Fibroblast of lung (primary cell): ENCODE measurements around the gene GADL1. TPM values are rescaled to one million over a fixed set of nuclear protein-coding genes. Genes with fewer than 3 reads are reported as not detected.
A peak's percentile ranks its signal among the peaks of the same experiment; 100 is the strongest.

Source experiments
- DNase-seq, 2 donors: peaks; one replicate each; pipeline versions ENCODE4 v3.0.0 to v3.0.0-alpha.2; 2010; ENCODE audit warnings: low read depth in 2 of 2
- H2AFZ ChIP-seq: 2 replicates; pipeline ENCODE4 v1.5.1; 2012; ENCODE audit warnings: low read length, control low read depth, inconsistent platforms
- H3K27ac ChIP-seq: 2 replicates; pipeline ENCODE4 v1.5.1; 2011; ENCODE audit warnings: low read length, control low read depth; ENCODE audit not compliant: insufficient read depth
- H3K27me3 ChIP-seq: 2 replicates; pipeline ENCODE4 v1.5.1; 2011; ENCODE audit warnings: mild to moderate bottlenecking, low read length; ENCODE audit not compliant: control insufficient read depth, insufficient read depth
- H3K36me3 ChIP-seq: 2 replicates; pipeline ENCODE4 v1.5.1; 2011; ENCODE audit warnings: low read length; ENCODE audit not compliant: control insufficient read depth, insufficient read depth
- H3K4me1 ChIP-seq: 2 replicates; pipeline ENCODE4 v1.5.1; 2011; ENCODE audit warnings: low read length; ENCODE audit not compliant: control insufficient read depth, insufficient read depth; ENCODE audit errors: extremely low read depth
- H3K4me2 ChIP-seq: 2 replicates; pipeline ENCODE4 v1.5.1; 2011; ENCODE audit warnings: low read length, control low read depth; ENCODE audit not compliant: insufficient read depth; ENCODE audit errors: extremely low read depth
- H3K4me3 ChIP-seq, 4 experiments: fragments of 200-600 bp in 1 of 4; sonication (generic) in 1 of 4; replicated peaks in 1 of 4; 2 replicates each; pipeline ENCODE4 v1.5.1; 2011 to 2016; ENCODE audit warnings: low read length in 4 of 4, low read depth in 3 of 4, mild to moderate bottlenecking in 3 of 4, control low read depth in 2 of 4, inconsistent platforms in 1 of 4, mixed read lengths in 1 of 4; ENCODE audit not compliant: insufficient read depth in 1 of 4; ENCODE audit errors: control extremely low read depth in 1 of 4
- H3K79me2 ChIP-seq: 2 replicates; pipeline ENCODE4 v1.5.1; 2012; ENCODE audit warnings: mild to moderate bottlenecking, low read length, inconsistent platforms; ENCODE audit not compliant: control insufficient read depth, insufficient read depth
- H3K9ac ChIP-seq: 2 replicates; pipeline ENCODE4 v1.5.1; 2011; ENCODE audit warnings: mild to moderate bottlenecking, low read length, control low read depth; ENCODE audit not compliant: insufficient read depth
- H3K9me3 ChIP-seq: 2 replicates; pipeline ENCODE4 v1.5.1; 2012; ENCODE audit warnings: low read depth, low read length; ENCODE audit not compliant: control insufficient read depth, insufficient read depth
- H4K20me1 ChIP-seq: 2 replicates; pipeline ENCODE4 v1.5.1; 2011; ENCODE audit warnings: low read length; ENCODE audit not compliant: control insufficient read depth, insufficient read depth; ENCODE audit errors: extremely low read depth
- EZH2 ChIP-seq: IDR thresholded peaks from 2 replicates; pipeline ENCODE4 v1.5.1; 2012; ENCODE audit warnings: low read length, control low read depth, mild to moderate bottlenecking; ENCODE audit errors: missing control alignments
- polyA minus RNA-seq: library from RNA; depleted of rRNA, polyadenylated mRNA; stranded (reverse); fragments of >200 nt; gene quantifications from 2 replicates; pipeline ENCODE4 v1.2.3, GENCODE V29; 2011; ENCODE audit warnings: low replicate concordance
- polyA plus RNA-seq, 2 donors: library from polyadenylated mRNA; depleted of rRNA in 1 of 2; stranded (reverse) in 1 of 2; unstranded in 1 of 2; fragments of >200 nt; gene quantifications; 2 replicates each; pipeline ENCODE4 v1.2.1, GENCODE V29; 2011 to 2012; ENCODE audit warnings: missing spikeins in 1 of 2
- total RNA-seq: library from RNA; depleted of rRNA; stranded (reverse); fragments of >200 nt; gene quantifications from 2 replicates; pipeline ENCODE4 v1.2.1, GENCODE V29; 2014
- TF ChIP-seq, protein P1 (sequence below), 2 donors: IDR thresholded peaks in 1 of 2; conservative IDR thresholded peaks in 1 of 2; 1 replicate in 1 of 2; 2 replicates in 1 of 2; pipeline ENCODE4 v1.5.1; 2011 to 2012; ENCODE audit warnings: low read length in 2 of 2, control low read depth in 1 of 2, inconsistent platforms in 1 of 2, low read depth in 1 of 2, mild to moderate bottlenecking in 1 of 2

Gene GADL1, protein sequence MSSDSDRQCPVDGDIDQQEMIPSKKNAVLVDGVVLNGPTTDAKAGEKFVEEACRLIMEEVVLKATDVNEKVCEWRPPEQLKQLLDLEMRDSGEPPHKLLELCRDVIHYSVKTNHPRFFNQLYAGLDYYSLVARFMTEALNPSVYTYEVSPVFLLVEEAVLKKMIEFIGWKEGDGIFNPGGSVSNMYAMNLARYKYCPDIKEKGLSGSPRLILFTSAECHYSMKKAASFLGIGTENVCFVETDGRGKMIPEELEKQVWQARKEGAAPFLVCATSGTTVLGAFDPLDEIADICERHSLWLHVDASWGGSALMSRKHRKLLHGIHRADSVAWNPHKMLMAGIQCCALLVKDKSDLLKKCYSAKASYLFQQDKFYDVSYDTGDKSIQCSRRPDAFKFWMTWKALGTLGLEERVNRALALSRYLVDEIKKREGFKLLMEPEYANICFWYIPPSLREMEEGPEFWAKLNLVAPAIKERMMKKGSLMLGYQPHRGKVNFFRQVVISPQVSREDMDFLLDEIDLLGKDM
- total RNA-seq (2.6 and 3.6 TPM in 2 replicates), polyA plus RNA-seq (0.18 and 0.27 TPM in 2 replicates), polyA minus RNA-seq (not detected in 2 replicates)
- 0.19 and 0.28 TPM in 2 replicates for polyA plus RNA-seq (2012)

DNA sequence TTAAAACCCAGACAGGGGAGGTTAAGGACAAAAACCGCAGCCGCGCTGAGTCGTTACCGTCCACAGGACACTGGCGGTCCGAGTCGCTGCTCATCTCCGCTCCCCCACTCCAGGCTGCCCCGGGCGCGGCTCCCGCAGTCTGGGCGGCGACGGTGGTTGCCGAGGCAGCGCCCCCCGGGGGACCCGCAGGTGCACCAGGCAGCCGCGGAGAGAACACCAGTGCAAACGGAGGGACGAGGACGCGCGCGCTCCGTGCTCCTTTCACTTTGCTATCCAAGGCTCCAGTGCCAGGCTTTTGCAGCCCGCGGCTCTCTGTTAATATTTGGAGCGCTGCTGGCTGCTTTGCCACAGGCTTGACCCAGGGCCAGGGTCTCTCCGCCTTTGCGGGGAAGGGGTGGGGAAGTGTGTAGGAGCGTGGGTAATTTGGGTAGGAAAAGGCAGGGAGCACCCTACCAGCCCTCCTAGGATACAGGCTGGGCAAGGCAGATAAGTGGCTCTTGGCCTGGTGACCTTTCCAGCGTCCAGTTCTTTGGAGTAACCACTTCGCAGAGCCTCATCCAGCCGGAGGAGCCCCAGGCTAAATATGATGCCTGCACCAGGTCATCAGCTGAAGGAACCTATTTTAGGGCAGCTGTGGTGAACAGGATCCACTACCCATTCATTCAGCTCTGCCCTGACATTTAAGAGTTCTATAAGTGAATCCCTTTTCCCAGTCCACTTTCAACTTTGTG lies at the start of gene GADL1:
Gene GADL1 (minus strand): TSS at position 141 of the 731 bp plus-strand sequence. CDS start 47 bp downstream, at position 94.
- Histone ChIP-seq H3K9me3 (no peaks in the 10 kb centered on the region), H3K4me2 (peak within 1 kb of the TSS; percentile 89), H3K4me1 (peaks cover 3% of the 10 kb centered on the region), H2AFZ (peak within 1 kb of the TSS; percentile 74), H4K20me1 (no peaks in the 10 kb centered on the region), H3K9ac (no peak within 1 kb of the TSS), H3K79me2 (no peaks in the 10 kb centered on the region), H3K27me3 (no peaks in the 10 kb centered on the region), H3K4me3 (peak within 1 kb of the TSS; percentile 61 to 69 (median 68)), H3K36me3 (no peaks in the 10 kb centered on the region), H3K27ac (no peak within 1 kb of the TSS)
- TF ChIP-seq, protein P1, sequence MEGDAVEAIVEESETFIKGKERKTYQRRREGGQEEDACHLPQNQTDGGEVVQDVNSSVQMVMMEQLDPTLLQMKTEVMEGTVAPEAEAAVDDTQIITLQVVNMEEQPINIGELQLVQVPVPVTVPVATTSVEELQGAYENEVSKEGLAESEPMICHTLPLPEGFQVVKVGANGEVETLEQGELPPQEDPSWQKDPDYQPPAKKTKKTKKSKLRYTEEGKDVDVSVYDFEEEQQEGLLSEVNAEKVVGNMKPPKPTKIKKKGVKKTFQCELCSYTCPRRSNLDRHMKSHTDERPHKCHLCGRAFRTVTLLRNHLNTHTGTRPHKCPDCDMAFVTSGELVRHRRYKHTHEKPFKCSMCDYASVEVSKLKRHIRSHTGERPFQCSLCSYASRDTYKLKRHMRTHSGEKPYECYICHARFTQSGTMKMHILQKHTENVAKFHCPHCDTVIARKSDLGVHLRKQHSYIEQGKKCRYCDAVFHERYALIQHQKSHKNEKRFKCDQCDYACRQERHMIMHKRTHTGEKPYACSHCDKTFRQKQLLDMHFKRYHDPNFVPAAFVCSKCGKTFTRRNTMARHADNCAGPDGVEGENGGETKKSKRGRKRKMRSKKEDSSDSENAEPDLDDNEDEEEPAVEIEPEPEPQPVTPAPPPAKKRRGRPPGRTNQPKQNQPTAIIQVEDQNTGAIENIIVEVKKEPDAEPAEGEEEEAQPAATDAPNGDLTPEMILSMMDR (conservative IDR thresholded peaks at IDR 0.05 in 1 of 2, IDR thresholded peaks at IDR 0.05 in 1 of 2; ENCODE audit: low read depth in 1 of 2, low read length in 2 of 2): no peak
- TF ChIP-seq EZH2: no peak
- DNase-seq: peak; percentile 33 to 49

DNA sequence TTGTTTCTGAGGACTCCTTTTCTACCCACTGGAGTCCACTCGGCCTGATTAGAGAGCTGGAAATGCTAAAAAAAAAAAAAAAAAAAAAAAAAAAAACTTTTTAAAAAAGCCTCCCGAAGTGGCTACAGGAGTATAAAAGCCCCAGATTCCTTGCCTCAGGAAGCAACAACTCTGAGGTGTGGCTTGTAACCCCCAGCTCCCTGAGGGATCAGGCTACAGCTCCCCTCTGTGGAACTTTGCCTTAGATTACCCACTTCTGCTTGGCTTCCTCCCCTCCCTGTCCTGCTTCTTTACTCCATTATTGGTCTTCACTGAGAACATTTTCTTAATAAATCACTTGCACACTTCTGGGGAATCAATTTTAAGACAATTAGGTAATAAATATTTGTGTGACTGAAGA lies 49.7 kb upstream of the GADL1 start:
- no peak for DNase-seq
- Histone ChIP-seq H3K36me3 (no peaks in the 10 kb centered on the region), H2AFZ (no peak overlapping the region), H3K4me2 (no peak overlapping the region), H3K9me3 (no peaks in the 10 kb centered on the region), H3K9ac (no peak overlapping the region), H3K27ac (no peak overlapping the region), H3K79me2 (no peaks in the 10 kb centered on the region), H3K4me1 (no peaks in the 10 kb centered on the region), H3K4me3 (no peak overlapping the region), H3K27me3 (no peaks in the 10 kb centered on the region), H4K20me1 (no peaks in the 10 kb centered on the region)
- TF ChIP-seq, protein P1 (conservative IDR thresholded peaks at IDR 0.05 in 1 of 2, IDR thresholded peaks at IDR 0.05 in 1 of 2; ENCODE audit: low read depth in 1 of 2, low read length in 2 of 2): no peak
- TF ChIP-seq EZH2: no peak

DNA sequence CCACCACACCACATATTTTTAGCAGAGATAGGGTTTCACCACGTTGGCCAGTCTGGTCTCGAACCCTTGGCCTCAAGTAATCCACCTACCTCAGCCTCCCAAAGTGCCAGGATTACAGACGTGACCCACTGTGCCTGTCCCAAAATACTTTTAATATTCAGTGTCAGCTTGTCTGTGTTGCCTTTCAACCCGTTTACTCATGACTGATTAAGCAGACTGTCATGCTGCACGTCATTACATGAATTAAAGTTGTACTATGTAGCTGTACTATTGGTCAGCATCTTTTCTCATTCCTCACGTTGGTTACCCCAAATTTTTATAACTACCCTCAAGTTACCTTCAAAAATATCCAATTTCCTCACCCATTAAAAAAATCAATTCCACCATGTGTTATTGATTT lies 48.7 kb upstream of the GADL1 start:
- no peak for TF ChIP-seq EZH2
- TF ChIP-seq, protein P1 (conservative IDR thresholded peaks at IDR 0.05 in 1 of 2, IDR thresholded peaks at IDR 0.05 in 1 of 2; ENCODE audit: low read depth in 1 of 2, low read length in 2 of 2): no peak
- H3K79me2 ChIP-seq: no peaks in the 10 kb centered on the region
- no peaks in the 10 kb centered on the region for H4K20me1 ChIP-seq
- no peak overlapping the region for H3K27ac ChIP-seq
- H3K27me3 ChIP-seq: no peaks in the 10 kb centered on the region
- no peak overlapping the region for H2AFZ ChIP-seq
- no peaks in the 10 kb centered on the region for H3K36me3 ChIP-seq
- DNase-seq: no peak
- H3K9ac ChIP-seq: no peak overlapping the region
- H3K9me3 ChIP-seq: no peaks in the 10 kb centered on the region
- no peaks in the 10 kb centered on the region for H3K4me1 ChIP-seq
- H3K4me2 ChIP-seq: no peak overlapping the region
- H3K4me3 ChIP-seq: no peak overlapping the region
